Erythroblast (primary cell): ENCODE measurements around the gene HOMEZ.

Experiments
- GATA1 ChIP-seq: IDR thresholded peaks from 2 replicates; pipeline ENCODE4 v1.6.1; 2011; ENCODE audit warnings: low read depth, mild to moderate bottlenecking, control low read depth, low read length, moderate library complexity
- POLR2A ChIP-seq: IDR thresholded peaks from 2 replicates; pipeline ENCODE4 v1.6.1; 2011; ENCODE audit warnings: mild to moderate bottlenecking, low read length

DNA sequence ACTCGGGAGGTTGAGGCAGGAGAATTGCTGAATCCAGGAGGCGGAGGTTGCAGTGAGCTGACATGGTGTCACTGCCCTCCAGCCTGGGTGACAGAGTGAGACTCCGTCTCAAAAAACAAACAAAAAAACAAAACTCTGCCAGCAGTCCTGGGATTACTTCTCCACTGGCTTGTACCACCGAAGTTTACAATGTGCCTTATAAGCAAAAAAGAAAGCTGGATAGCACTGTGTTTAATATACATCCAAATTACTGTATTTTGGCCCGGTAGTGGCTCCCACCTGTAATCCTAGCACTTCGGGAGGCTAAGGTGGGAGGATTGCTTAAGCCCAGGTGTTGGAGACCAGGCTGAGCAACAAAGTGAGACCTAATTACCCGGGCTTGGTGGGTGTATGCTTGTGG is 16.7 kb downstream of the HOMEZ start:
- TF ChIP-seq POLR2A (no peak), GATA1 (no peak)
